Fibroblast of mammary gland (primary cell): ENCODE results near the gene OR2V2.
A peak's percentile ranks its signal among the peaks of the same experiment; 100 is the strongest.

Source experiments
- DNase-seq: peaks from one replicate; pipeline ENCODE4 v3.0.0-alpha.2; 2010; ENCODE audit warnings: low read depth
- H3K4me3 ChIP-seq: 2 replicates; pipeline ENCODE4 v1.5.1; 2011; ENCODE audit warnings: low read depth, mild to moderate bottlenecking, low read length, moderate library complexity; ENCODE audit not compliant: control insufficient read depth
- TF ChIP-seq, protein P1 (sequence below): conservative IDR thresholded peaks from 2 replicates; pipeline ENCODE4 v1.5.1; 2011; ENCODE audit warnings: low read depth, low read length, inconsistent platforms; ENCODE audit not compliant: control insufficient read depth, insufficient read depth

The OR2V2 gene

DNA sequence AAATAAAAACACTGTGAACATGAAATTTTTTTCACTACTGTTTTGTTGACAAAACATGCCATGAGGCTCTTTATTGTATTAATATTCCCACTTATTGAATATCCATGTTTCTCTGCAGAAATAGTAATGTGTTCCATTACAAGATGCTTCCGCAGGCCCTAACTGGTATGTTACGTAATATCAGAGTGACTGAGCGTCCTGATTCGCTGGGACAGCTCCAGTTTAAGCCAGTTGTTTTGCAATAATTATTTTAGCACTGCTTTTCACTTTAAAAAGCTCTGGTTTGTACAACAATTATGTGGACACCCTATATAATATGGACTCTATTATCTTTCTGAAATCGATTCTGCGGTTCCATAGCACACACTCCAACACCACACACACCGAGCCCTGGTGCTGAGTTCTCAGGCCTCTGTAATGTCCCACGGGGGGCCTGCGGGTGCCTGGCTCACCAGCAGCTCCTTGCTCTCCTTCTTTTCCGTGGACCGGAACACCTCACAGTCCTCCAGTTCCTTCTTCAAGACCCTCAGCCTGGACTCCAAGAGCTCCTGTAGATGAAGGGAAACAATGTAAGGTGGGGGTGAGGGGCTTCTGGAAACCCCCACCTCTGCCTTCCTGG is 55.8 kb downstream of the OR2V2 start:
- DNase-seq: peak; percentile 69
- TF ChIP-seq, protein P1, sequence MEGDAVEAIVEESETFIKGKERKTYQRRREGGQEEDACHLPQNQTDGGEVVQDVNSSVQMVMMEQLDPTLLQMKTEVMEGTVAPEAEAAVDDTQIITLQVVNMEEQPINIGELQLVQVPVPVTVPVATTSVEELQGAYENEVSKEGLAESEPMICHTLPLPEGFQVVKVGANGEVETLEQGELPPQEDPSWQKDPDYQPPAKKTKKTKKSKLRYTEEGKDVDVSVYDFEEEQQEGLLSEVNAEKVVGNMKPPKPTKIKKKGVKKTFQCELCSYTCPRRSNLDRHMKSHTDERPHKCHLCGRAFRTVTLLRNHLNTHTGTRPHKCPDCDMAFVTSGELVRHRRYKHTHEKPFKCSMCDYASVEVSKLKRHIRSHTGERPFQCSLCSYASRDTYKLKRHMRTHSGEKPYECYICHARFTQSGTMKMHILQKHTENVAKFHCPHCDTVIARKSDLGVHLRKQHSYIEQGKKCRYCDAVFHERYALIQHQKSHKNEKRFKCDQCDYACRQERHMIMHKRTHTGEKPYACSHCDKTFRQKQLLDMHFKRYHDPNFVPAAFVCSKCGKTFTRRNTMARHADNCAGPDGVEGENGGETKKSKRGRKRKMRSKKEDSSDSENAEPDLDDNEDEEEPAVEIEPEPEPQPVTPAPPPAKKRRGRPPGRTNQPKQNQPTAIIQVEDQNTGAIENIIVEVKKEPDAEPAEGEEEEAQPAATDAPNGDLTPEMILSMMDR: no peak
- peak overlapping the region; percentile 66 for H3K4me3 ChIP-seq

DNA sequence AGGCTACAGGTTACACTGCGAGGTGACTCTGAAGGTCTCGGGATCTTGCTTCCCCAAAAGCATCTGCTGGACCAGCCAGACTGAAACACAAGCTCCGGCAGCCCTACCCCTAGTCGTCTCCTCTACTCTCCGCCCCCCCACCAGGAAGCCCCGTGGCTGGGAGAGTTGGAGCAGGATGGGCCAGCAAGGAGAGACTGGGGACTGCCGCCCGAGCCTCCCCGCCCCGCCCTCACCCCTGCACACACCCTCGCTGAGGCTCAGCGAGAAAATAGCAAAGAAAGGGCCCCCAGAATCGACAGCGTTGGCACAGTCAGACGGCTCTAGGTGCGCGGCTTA is 56.4 kb downstream of the OR2V2 start:
- peak overlapping the region; percentile 66 for H3K4me3 ChIP-seq
- DNase-seq: no peak
- TF ChIP-seq, protein P1: no peak

DNA sequence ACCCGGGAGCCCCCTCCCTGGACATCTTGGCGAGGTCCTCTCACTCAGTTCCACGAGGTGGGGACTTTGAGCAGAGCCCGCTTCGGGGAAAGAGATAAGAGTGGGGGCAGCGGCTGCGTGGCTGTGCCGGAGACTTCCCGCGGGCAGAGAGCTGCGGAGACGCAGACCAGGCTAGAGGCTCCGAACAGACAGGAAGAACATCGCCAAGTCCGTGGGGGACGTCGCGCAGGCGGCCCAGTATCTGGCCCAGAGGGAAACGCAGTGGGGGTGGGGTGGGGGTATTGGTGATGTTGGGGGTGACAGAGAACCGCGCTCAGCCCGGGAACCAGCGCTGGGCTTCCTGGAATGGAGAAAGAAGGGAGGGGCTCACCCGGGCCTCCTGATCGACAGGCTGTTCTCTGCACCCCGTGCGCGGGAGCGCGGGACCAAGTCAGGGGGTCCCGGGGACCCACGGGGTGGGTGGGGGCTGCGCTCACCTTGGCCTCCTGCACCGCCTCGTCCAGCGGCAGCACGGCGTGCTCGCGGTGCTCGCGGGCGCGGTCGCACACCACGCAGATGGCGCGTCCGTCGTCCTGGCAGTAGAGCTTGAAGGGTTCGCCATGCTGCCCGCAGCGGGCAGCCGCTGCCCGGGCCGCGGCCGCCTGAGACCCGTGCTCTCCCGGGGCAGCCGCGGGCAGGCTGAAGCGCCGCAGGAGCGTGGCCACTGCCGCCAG is 56.9 kb downstream of the OR2V2 start:
- TF ChIP-seq, protein P1: no peak
- DNase-seq: no peak
- H3K4me3 ChIP-seq: peak overlapping the region; percentile 66

DNA sequence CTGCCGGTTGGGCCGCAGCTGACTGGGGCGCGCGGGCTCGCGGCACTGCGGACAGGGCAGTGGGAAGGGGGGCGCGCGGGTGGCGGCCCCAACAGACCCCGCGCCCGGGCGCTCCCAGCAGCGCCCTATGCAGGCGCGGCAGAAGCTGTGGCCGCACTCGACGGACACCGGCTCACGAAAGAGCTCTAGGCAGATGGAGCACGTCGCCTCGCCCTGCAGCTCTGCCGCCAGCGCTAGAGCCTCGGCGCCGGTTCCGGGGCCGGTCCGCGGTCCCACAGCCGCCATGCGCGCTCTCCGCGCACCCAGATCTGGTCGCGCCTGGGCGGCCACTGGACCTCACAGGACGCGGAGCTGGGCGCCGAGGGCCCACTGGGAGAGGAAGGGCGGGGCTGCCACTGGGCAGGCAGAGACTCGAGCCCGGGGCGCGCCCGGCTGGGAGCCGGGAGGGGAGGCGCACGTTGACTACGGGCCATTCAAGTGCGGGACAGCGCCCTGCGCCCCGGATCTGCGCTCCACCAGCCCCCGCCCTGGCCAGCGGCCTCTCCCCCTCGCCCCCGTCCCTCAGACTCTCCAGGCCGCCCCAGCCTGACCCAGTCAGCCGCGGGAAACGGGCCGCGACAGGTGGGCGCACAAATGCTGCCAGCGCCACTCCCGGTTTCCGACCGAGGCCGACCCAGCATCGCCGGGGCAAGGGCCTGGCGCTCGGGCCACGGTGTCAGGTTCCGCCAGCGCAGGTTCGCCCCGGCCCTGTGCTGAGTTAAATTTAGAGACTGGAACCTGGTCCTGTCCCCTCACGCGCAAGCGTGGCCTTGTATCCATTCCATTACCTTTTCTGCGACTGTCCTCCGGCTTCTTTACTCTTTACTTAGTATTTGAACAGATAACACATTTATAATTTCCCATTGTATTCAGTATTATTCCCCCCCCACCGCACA is 57.7 kb downstream of the OR2V2 start, which contains the start of gene TRIM7:
Gene TRIM7 (minus strand): TSS at position 371 of the 935 bp plus-strand sequence. CDS start 86 bp downstream, at position 285.
- TF ChIP-seq, protein P1: no peak
- DNase-seq: peak; percentile 39
- H3K4me3 ChIP-seq: peak within 1 kb of the TSS; percentile 66

DNA sequence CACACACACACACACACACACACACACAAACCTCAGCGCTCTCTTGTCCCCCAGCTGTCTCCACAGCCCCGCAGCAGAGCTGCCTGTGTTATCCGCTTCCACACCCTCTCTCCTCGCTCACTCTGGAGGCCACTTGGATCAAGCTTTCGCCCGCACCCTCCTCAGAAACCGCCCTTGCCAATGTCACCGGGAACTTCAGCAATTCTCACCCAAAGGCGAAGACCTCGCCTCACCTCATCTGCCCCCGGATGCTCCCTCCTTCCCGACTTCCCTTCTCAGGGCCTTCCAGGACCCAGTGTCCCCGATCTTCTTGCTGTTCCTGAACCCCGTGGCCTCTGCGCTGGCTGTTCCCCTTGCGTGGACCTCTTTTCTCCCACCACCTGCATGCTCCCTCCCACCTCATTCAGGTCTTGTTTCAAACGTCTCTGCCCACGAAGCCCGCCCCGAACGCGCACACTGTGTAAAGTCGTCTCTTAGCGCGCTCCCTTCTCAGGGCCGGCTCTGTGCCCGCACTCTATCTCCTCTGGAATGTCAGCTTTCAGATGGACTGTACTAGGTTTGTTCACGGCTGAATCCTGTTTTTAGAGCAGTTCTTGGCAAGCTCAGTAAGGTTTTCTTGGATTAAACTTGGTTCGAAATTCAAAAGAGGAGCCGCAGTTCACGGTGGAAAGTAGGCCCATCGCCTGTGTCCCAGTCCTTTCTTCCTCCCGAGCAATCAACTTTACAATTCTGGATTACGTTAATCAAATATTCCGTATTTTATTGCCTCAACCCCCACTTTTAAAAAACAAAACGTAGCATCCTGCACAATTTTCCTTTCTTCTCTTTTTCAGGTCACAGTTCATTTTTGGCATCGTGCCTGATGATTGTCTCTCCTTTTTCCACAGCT is 58.6 kb downstream of the OR2V2 start:
- TF ChIP-seq, protein P1: no peak
- no peak for DNase-seq
- H3K4me3 ChIP-seq: peak overlapping the region; percentile 66

DNA sequence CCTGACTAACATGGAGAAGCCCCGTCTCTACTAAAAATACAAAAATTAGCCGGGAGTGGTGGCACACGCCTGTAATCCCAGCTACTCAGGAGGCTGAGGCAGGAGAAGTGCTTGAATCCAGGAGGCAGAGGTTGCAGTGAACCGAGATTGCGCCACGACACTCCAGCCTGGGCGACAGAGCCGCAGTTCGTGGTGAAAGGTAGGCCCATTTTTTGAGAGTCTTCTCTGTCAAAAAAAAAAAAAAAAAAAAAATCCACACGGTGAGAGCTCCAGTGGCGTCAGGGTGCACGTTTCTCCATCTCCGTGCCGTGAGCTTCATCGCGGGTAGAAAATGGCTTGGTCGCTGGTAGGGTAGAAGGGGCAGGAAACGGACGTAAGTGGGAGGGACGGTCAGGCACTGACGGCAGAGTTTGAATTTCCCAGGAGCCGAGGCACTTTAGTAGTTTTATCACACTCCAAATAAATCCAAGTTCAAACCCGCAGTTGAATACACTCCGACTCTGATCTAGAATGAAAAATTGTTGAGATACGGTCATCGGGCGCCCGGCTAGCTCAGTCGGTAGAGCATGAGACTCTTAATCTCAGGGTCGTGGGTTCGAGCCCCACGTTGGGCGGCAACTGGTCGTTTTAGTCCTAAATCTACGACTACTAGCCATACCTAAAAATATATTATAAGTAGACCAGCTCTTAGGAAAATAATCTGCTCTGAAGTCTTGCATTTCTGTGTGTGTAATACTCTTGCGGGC is 60.0 kb downstream of the OR2V2 start:
- peak; percentile 95 for DNase-seq
- H3K4me3 ChIP-seq: peak overlapping the region; percentile 66
- TF ChIP-seq, protein P1: no peak
